MM.1S (cell line): ENCODE results near the gene TP53BP2.

ENCODE experiments used
- CTCF ChIP-seq: fragments of 300-600 bp; sonication (generic); IDR thresholded peaks from 2 replicates; pipeline ENCODE4 v1.5.1; 2016; ENCODE audit warnings: antibody characterized with exemption, low read length, mixed read lengths
- EZH2 ChIP-seq: fragments of 300-600 bp; sonication (generic); optimal IDR thresholded peaks from 2 replicates; pipeline ENCODE3; 2017; ENCODE audit warnings: low read depth, mild to moderate bottlenecking, antibody characterized with exemption, low read length, mixed read lengths
- EZH2phosphoT487 ChIP-seq: fragments of 300-600 bp; sonication (generic); IDR thresholded peaks from 2 replicates; pipeline ENCODE4 v1.6.1; 2018; ENCODE audit warnings: antibody characterized with exemption, low read length

GRCh38 chr1:223751696-223752095 is 94.1 kb downstream of the TP53BP2 start:
- TF ChIP-seq CTCF (no peak), EZH2 (no peak), EZH2phosphoT487 (no peak)
